OCI-LY1 (cell line): Measurements from ENCODE around the gene AMY1B.
"Not testable (repeated sequence)": the region's sequence is repeated elsewhere in the genome, so short reads cannot be mapped to it uniquely, and the experiment has no call there.

Source experiments
- EZH2 ChIP-seq: fragments of 200-600 bp; sonication (generic), shearing (Covaris generic); IDR thresholded peaks from 2 replicates; pipeline ENCODE4 v1.8.0; 2017; ENCODE audit warnings: borderline replicate concordance, mixed run types, mild to moderate bottlenecking, antibody characterized with exemption, low read length, moderate library complexity, mixed read lengths
- TF ChIP-seq, protein P1 (sequence below): fragments of 200-600 bp; sonication (generic), shearing (Covaris generic); IDR thresholded peaks from 2 replicates; pipeline ENCODE4 v1.5.1; 2017; ENCODE audit warnings: mild to moderate bottlenecking, antibody characterized with exemption, low read length, moderate library complexity, mixed read lengths

DNA sequence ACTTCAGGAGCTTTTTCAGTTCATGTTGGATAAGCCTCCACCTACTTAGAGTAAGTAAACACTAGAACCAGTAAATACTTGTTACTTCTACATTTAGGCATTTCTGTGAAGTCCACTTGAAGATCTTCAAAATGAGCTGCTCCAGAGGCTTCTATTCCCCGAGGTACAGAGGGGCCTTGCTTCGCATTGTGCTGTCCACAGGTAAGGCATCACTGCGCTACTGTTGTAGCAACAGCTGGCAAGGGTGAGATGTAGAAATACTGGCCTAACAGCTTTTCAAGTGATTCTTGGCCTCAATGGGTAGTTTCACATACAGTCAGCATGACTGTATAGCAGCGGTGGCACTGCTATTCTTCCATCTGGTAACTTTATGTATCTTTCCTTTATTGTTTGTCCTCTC, 45.1 kb downstream of the AMY1B start:
- TF ChIP-seq, protein P1, sequence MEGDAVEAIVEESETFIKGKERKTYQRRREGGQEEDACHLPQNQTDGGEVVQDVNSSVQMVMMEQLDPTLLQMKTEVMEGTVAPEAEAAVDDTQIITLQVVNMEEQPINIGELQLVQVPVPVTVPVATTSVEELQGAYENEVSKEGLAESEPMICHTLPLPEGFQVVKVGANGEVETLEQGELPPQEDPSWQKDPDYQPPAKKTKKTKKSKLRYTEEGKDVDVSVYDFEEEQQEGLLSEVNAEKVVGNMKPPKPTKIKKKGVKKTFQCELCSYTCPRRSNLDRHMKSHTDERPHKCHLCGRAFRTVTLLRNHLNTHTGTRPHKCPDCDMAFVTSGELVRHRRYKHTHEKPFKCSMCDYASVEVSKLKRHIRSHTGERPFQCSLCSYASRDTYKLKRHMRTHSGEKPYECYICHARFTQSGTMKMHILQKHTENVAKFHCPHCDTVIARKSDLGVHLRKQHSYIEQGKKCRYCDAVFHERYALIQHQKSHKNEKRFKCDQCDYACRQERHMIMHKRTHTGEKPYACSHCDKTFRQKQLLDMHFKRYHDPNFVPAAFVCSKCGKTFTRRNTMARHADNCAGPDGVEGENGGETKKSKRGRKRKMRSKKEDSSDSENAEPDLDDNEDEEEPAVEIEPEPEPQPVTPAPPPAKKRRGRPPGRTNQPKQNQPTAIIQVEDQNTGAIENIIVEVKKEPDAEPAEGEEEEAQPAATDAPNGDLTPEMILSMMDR, result not testable (repeated sequence)
- not testable (repeated sequence) for TF ChIP-seq EZH2
